ENCODE measurements around the gene NFYA. TPM values are rescaled to one million over a fixed set of nuclear protein-coding genes. Genes with fewer than 3 reads are reported as not detected.

NFYA gene
- total and polyA plus RNA-seq, 2 of the 13 experiments (the other 11 are each of a cell fraction or from before 2014, with no cell fraction given), result 16.0 to 22.9 TPM

DNA sequence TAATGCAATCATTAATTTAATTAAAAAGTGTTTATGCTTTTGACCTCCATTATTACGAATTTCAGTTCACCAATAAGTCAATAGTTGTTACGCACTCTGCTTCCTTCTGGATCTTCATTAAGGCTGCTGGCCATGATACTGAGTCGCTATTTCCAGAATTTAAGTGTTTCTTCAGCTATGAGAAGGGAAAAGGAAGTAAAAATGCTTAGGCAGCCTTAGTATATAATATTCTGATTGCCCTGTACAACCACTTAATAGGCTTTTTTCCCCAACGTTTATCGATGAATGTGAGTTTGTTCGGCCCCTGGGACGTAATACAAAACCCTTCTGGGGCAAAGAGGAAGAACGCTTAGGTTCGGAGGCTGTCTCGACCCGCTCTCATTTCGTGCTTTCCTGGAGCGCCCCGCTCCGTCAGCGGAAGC lies 1.3 kb upstream of the NFYA start (continued):
- TF ChIP-seq, protein P1, sequence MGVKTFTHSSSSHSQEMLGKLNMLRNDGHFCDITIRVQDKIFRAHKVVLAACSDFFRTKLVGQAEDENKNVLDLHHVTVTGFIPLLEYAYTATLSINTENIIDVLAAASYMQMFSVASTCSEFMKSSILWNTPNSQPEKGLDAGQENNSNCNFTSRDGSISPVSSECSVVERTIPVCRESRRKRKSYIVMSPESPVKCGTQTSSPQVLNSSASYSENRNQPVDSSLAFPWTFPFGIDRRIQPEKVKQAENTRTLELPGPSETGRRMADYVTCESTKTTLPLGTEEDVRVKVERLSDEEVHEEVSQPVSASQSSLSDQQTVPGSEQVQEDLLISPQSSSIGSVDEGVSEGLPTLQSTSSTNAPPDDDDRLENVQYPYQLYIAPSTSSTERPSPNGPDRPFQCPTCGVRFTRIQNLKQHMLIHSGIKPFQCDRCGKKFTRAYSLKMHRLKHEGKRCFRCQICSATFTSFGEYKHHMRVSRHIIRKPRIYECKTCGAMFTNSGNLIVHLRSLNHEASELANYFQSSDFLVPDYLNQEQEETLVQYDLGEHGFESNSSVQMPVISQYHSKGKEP (CRISPR knock-in tag; IDR thresholded peaks at IDR 0.05), result no peak
- TF ChIP-seq NFKBIZ (CRISPR knock-in tag; IDR thresholded peaks at IDR 0.05) (0 out of 2 replicates have a peak, but pooled peaks have one; percentile 11), EHMT2 (IDR thresholded peaks at IDR 0.05; ENCODE audit: borderline replicate concordance, low read depth, low read length) (no peak), SOX13 (IDR thresholded peaks at IDR 0.05) (no peak), SOX13 (CRISPR knock-in tag; conservative IDR thresholded peaks at IDR 0.05 in 1 of 2, IDR thresholded peaks at IDR 0.05 in 1 of 2) (no peak), ZNF674 (CRISPR knock-in tag; IDR thresholded peaks at IDR 0.05; ENCODE audit: low read depth) (no peak), ZSCAN31 (CRISPR knock-in tag; IDR thresholded peaks at IDR 0.05; ENCODE audit: low read depth) (no peak), ZFP82 (CRISPR knock-in tag; IDR thresholded peaks at IDR 0.05; ENCODE audit: borderline replicate concordance) (0 out of 2 replicates have a peak, but pooled peaks have one; percentile 4), ZNF547 (CRISPR knock-in tag; IDR thresholded peaks at IDR 0.05) (no peak), EEA1 (CRISPR knock-in tag; IDR thresholded peaks at IDR 0.05; ENCODE audit: borderline replicate concordance) (no peak), MIER3 (CRISPR knock-in tag; IDR thresholded peaks at IDR 0.05; ENCODE audit: borderline replicate concordance) (0 out of 2 replicates have a peak, but pooled peaks have one; percentile 44), GABPA (IDR thresholded peaks at IDR 0.05; ENCODE audit: low read depth, low read length) (0 out of 2 replicates have a peak, but pooled peaks have one; percentile 41), GABPA (CRISPR knock-in tag; IDR thresholded peaks at IDR 0.05; ENCODE audit: low read depth) (0 out of 2 replicates have a peak, but pooled peaks have one; percentile 40), SRSF9 (IDR thresholded peaks at IDR 0.05; ENCODE audit: borderline replicate concordance, insufficient read depth, low read depth, low read length, poor library complexity, severe bottlenecking) (no peak), ZBTB20 (CRISPR knock-in tag; IDR thresholded peaks at IDR 0.05; ENCODE audit: borderline replicate concordance, low read depth) (no peak), SPEN (CRISPR knock-in tag; IDR thresholded peaks at IDR 0.05; ENCODE audit: low read depth) (no peak), HOXA5 (CRISPR knock-in tag; IDR thresholded peaks at IDR 0.05) (no peak), HMG20B (CRISPR knock-in tag; conservative IDR thresholded peaks at IDR 0.05) (no peak), CEBPB (IDR thresholded peaks at IDR 0.05; ENCODE audit: borderline replicate concordance, low read depth, low read length) (no peak), HNRNPLL (IDR thresholded peaks at IDR 0.05; ENCODE audit: low read depth, low read length, poor library complexity, severe bottlenecking) (no peak), SIX4 (CRISPR knock-in tag; IDR thresholded peaks at IDR 0.05) (no peak)
- TF ChIP-seq, protein P2, sequence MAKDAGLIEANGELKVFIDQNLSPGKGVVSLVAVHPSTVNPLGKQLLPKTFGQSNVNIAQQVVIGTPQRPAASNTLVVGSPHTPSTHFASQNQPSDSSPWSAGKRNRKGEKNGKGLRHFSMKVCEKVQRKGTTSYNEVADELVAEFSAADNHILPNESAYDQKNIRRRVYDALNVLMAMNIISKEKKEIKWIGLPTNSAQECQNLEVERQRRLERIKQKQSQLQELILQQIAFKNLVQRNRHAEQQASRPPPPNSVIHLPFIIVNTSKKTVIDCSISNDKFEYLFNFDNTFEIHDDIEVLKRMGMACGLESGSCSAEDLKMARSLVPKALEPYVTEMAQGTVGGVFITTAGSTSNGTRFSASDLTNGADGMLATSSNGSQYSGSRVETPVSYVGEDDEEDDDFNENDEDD (CRISPR knock-in tag; IDR thresholded peaks at IDR 0.05; ENCODE audit: borderline replicate concordance), result 0 out of 2 replicates have a peak, but pooled peaks have one; percentile 52
- TF ChIP-seq, protein P3, sequence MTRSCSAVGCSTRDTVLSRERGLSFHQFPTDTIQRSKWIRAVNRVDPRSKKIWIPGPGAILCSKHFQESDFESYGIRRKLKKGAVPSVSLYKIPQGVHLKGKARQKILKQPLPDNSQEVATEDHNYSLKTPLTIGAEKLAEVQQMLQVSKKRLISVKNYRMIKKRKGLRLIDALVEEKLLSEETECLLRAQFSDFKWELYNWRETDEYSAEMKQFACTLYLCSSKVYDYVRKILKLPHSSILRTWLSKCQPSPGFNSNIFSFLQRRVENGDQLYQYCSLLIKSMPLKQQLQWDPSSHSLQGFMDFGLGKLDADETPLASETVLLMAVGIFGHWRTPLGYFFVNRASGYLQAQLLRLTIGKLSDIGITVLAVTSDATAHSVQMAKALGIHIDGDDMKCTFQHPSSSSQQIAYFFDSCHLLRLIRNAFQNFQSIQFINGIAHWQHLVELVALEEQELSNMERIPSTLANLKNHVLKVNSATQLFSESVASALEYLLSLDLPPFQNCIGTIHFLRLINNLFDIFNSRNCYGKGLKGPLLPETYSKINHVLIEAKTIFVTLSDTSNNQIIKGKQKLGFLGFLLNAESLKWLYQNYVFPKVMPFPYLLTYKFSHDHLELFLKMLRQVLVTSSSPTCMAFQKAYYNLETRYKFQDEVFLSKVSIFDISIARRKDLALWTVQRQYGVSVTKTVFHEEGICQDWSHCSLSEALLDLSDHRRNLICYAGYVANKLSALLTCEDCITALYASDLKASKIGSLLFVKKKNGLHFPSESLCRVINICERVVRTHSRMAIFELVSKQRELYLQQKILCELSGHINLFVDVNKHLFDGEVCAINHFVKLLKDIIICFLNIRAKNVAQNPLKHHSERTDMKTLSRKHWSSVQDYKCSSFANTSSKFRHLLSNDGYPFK (CRISPR knock-in tag; IDR thresholded peaks at IDR 0.05; ENCODE audit: borderline replicate concordance), result no peak
- TF ChIP-seq, protein P4, sequence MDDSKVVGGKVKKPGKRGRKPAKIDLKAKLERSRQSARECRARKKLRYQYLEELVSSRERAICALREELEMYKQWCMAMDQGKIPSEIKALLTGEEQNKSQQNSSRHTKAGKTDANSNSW (CRISPR knock-in tag; IDR thresholded peaks at IDR 0.05; ENCODE audit: borderline replicate concordance), result no peak
